ENCODE measurements around the gene OPA3. TPM values are rescaled to one million over a fixed set of nuclear protein-coding genes. Genes with fewer than 3 reads are reported as not detected.

The OPA3 gene
- total RNA-seq = 12.0 and 16.3 TPM in 2 replicates

GRCh38 chr19:45584332-45585157, at the start of gene OPA3:
Gene OPA3, minus strand, starts transcription at chr19:45584802. Its CDS starts 38 bp downstream, at chr19:45584764.

GRCh38 chr19:45601524-45602374, 17.1 kb upstream of the OPA3 start, which contains the start of gene GPR4:
Gene GPR4, minus strand, starts transcription at chr19:45602212. Its CDS starts 10,346 bp downstream, at chr19:45591866.

DNA sequence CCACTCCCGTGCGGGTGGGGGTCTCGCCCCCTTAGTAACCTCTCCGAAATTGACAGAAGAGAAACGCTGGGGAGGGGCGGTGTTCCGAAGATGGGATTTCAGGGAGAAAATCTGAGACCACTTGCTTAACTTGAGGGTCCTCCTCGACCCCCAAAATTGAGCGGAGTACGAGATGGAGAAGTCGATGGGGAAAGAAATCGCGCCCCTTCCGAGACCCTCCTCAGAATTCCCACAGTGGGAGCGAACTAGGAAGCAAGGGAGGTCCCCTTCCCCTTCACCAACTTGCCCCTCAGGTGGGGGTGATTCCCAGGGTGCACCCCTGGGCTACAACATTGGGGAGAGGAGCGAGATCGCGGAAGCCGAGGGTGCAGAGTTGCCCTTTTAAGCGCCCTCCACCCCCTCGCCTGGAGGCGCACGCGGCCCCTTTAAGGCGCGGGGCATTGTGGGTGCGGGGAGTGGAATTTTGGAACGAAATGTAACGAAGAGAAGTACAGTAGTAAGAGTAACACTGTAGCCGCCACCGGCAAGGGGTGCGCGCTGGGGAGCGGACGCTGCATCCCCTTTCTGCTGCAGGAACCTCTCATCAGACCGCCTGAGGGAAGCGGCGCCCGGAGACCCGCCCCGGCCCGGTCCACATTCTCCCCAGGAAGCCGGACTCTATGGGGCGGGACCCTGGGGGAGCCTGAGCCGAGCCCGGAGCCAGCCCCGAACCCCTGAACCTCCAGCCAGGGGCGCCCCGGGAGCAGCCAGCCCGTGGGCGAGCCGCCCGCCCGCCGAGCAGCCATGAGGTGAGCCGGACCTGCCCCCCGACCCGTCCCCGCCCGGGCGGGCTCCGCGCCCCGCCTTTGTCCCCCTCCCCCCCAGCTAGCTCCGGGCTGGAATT, 77.4 kb downstream of the OPA3 start, which contains the start of gene VASP:
VASP (plus strand) TSS at position 491 of the 883 bp plus-strand sequence; CDS start at position 784, 293 bp downstream.

GRCh38 chr19:45498411-45499195, 86.0 kb downstream of the OPA3 start, which contains the start of gene PPM1N:
Gene PPM1N, plus strand, starts transcription at chr19:45498443. Its CDS starts 30 bp downstream, at chr19:45498473.

Other genes starting within 250 kb of the OPA3 start
- gene KLC3, start 244.1 kb downstream of the OPA3 start, total RNA-seq = 0.32 TPM in 1 of 2 replicates, not detected in the other
- gene ERCC2, start 214.2 kb downstream of the OPA3 start, total RNA-seq = 56.0 and 56.3 TPM in 2 replicates
- gene PPP1R13L, start 179.7 kb downstream of the OPA3 start, total RNA-seq = 9.2 and 22.0 TPM in 2 replicates
- 5.8 and 7.8 TPM in 2 replicates for gene POLR1G, start 178.2 kb downstream of the OPA3 start, total RNA-seq
- 94.6 and 95.7 TPM in 2 replicates for gene ERCC1, start 160.9 kb downstream of the OPA3 start, total RNA-seq
- 1.3 and 2.9 TPM in 2 replicates for gene FOSB, start 116.8 kb downstream of the OPA3 start, total RNA-seq
- gene RTN2, start 87.8 kb downstream of the OPA3 start, total RNA-seq = 11.0 and 16.0 TPM in 2 replicates
- gene PPM1N, start 86.4 kb downstream of the OPA3 start, total RNA-seq = 0.61 and 1.8 TPM in 2 replicates
- gene VASP, start 77.3 kb downstream of the OPA3 start, total RNA-seq = 116 and 135 TPM in 2 replicates
- gene GPR4, start 17.4 kb upstream of the OPA3 start, total RNA-seq = not detected in 2 replicates
- 25.2 and 27.0 TPM in 2 replicates for gene EML2, start 54.6 kb upstream of the OPA3 start, total RNA-seq
- gene GIPR, start 83.4 kb upstream of the OPA3 start, total RNA-seq = 0.49 TPM in 1 of 2 replicates, not detected in the other
- gene SNRPD2, start 107.2 kb upstream of the OPA3 start, total RNA-seq = 116 and 182 TPM in 2 replicates
- gene QPCTL, start 107.9 kb upstream of the OPA3 start, total RNA-seq = 21.7 and 23.0 TPM in 2 replicates
- gene FBXO46, start 146.1 kb upstream of the OPA3 start, total RNA-seq = 8.8 and 9.7 TPM in 2 replicates
- gene MEIOSIN, start 148.6 kb upstream of the OPA3 start, total RNA-seq = not detected in 2 replicates
- 15.3 and 17.2 TPM in 2 replicates for gene SIX5, start 184.4 kb upstream of the OPA3 start, total RNA-seq
- gene DMPK, start 197.7 kb upstream of the OPA3 start, total RNA-seq = 115 and 129 TPM in 2 replicates
- 67.4 and 90.9 TPM in 2 replicates for gene DMWD, start 208.0 kb upstream of the OPA3 start, total RNA-seq
- gene RSPH6A, start 230.5 kb upstream of the OPA3 start, total RNA-seq = 0.16 and 0.24 TPM in 2 replicates

Data from hair follicle dermal papilla cell (primary cell).